NB4 (cell line): ENCODE measurements around the gene SREK1IP1.

Experiments
- DNase-seq: peaks from one replicate; pipeline ENCODE4 v3.0.0; 2010; ENCODE audit warnings: low read depth
- H3K4me3 ChIP-seq: one replicate; pipeline ENCODE4 v1.5.1; 2011; ENCODE audit warnings: mild to moderate bottlenecking, low read depth, low read length, moderate library complexity
- CTCF ChIP-seq: IDR thresholded peaks from one replicate; pipeline ENCODE4 v1.5.1; 2012; ENCODE audit warnings: low read depth, low read length
- MAX ChIP-seq: IDR thresholded peaks from 2 replicates; pipeline ENCODE4 v1.6.1; 2011; ENCODE audit warnings: low read depth, low read length
- MYC ChIP-seq: IDR thresholded peaks from 2 replicates; pipeline ENCODE4 v1.6.1; 2011; ENCODE audit warnings: low read depth, low read length
- POLR2A ChIP-seq: IDR thresholded peaks from 2 replicates; pipeline ENCODE4 v1.6.1; 2011; ENCODE audit warnings: mild to moderate bottlenecking; ENCODE audit not compliant: insufficient read length; ENCODE audit errors: extremely low read depth

Gene SREK1IP1

GRCh38 chr5:64678374-64678773 lies 90.1 kb downstream of the SREK1IP1 start:
- H3K4me3 ChIP-seq, result no peak overlapping the region
- no peak for DNase-seq
- TF ChIP-seq MAX, result no peak
- TF ChIP-seq MYC, result no peak

- TF ChIP-seq CTCF (no peak), MAX (no peak), MYC (no peak), POLR2A (no peak)
- no peak overlapping the region for H3K4me3 ChIP-seq
- DNase-seq, result no peak
These were observed 96.8 kb downstream of the SREK1IP1 start for GRCh38 chr5:64671678-64672077.

GRCh38 chr5:64670277-64670676 lies 98.2 kb downstream of the SREK1IP1 start:
- no peak for DNase-seq
- H3K4me3 ChIP-seq, result no peak overlapping the region
- TF ChIP-seq POLR2A (no peak), MAX (no peak), CTCF (no peak), MYC (no peak)
